ENCODE measurements around the gene TXLNG.
A peak's percentile ranks its signal among the peaks of the same experiment; 100 is the strongest.

Gene TXLNG

GRCh38 chrX:16785247-16786138, 773 bp upstream of the TXLNG start:
- no peak for DNase-seq

- peak; percentile 20 for DNase-seq
Observed at GRCh38 chrX:16786791-16787735, 797 bp downstream of the TXLNG start.

- no peak for DNase-seq
Observed at GRCh38 chrX:16788477-16788876, 2.2 kb downstream of the TXLNG start.

GRCh38 chrX:16796298-16796697, 10.0 kb downstream of the TXLNG start:
- DNase-seq = no peak

GRCh38 chrX:16797358-16797757, 11.1 kb downstream of the TXLNG start:
- DNase-seq = no peak

GRCh38 chrX:16797841-16798240, 11.6 kb downstream of the TXLNG start:
- no peak for DNase-seq

GRCh38 chrX:16804923-16805464, 18.7 kb downstream of the TXLNG start:
- DNase-seq = no peak

GRCh38 chrX:16807548-16807947, 21.3 kb downstream of the TXLNG start:
- peak; percentile 21 for DNase-seq

GRCh38 chrX:16807976-16808542, 21.8 kb downstream of the TXLNG start:
- no peak for DNase-seq

- no peak for DNase-seq
Observed at GRCh38 chrX:16814597-16814996, 28.3 kb downstream of the TXLNG start.

- DNase-seq = no peak
Observed at GRCh38 chrX:16819634-16820033, 33.4 kb downstream of the TXLNG start.

GRCh38 chrX:16822723-16823122, 36.5 kb downstream of the TXLNG start:
- DNase-seq = no peak

- DNase-seq = no peak
Observed at GRCh38 chrX:16825264-16826035, 39.2 kb downstream of the TXLNG start.

GRCh38 chrX:16826207-16826606, 39.9 kb downstream of the TXLNG start:
- DNase-seq = peak; percentile 64

- no peak for DNase-seq
Observed at GRCh38 chrX:16827225-16827624, 41.0 kb downstream of the TXLNG start.

- DNase-seq = peak; percentile 44
Observed at GRCh38 chrX:16828124-16828908, 42.0 kb downstream of the TXLNG start.

GRCh38 chrX:16832301-16832700, 46.0 kb downstream of the TXLNG start:
- DNase-seq = no peak

GRCh38 chrX:16834806-16835205, 48.5 kb downstream of the TXLNG start:
- no peak for DNase-seq

GRCh38 chrX:16836371-16836770, 50.1 kb downstream of the TXLNG start:
- no peak for DNase-seq

- peak; percentile 30 for DNase-seq
Observed at GRCh38 chrX:16838202-16839066, 52.2 kb downstream of the TXLNG start.
